Activated CD8-positive, alpha-beta memory T cell treated with anti-CD3 and anti-CD28 coated beads, Interleukin-2, amount 50 U/mL, for 48 hours (primary cell): Measurements from ENCODE around the gene ASPSCR1.
A peak's percentile ranks its signal among the peaks of the same experiment; 100 is the strongest.
"Not testable (repeated sequence)": the region's sequence is repeated elsewhere in the genome, so short reads cannot be mapped to it uniquely, and the experiment has no call there.

ENCODE experiments used
- DNase-seq: peaks from one replicate; pipeline ENCODE4 v3.0.0-alpha.2; 2020

Gene ASPSCR1

DNA sequence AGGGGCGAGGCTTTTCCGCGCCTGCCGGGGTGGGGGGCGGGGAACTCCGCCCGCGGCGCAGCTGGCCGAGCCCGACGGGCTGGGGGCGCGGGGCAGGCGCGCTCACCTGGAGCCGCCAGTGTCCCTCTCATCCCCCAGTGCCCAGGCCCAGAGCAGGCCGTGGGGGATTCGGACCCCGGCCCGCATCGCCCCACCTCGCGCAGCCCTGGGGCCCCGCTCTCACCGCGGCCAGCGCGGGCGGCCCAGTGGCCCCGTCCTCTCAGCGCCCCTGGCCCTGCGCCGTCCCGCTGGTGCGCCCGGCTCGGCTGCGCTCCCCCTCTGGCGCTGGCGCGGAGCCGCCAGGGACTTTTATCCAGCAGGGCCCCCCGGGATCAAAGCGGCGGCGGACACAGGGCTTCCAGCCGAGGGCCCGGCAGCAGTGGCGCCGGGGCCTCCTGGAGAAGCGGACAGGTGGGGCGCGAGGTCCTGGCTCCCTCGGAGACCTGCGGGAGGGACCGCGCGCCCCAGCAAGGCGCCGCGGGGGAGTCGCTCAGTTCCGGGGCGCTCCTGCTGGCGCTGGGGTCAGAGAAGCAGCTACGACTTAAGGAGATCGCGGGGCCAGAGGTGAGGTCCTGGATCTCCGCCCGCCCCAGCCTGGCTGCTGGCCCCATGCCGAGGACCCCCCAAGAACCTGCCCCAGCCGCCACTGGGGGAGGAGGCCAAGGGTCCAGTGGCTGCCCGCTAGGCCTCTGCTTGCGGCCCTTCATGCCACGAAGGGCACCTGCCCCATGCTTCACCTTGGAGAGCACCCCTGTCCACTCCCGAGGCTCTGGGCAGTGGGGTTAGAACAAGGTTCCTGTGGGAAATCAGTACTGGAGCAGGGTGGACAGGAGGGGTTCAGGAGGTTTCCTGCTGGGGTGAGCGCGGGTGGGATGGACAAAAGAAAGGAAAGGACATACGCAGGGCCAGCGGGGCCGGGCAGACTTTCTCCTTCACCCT lies 15.6 kb upstream of the ASPSCR1 start:
- DNase-seq, result no peak

DNA sequence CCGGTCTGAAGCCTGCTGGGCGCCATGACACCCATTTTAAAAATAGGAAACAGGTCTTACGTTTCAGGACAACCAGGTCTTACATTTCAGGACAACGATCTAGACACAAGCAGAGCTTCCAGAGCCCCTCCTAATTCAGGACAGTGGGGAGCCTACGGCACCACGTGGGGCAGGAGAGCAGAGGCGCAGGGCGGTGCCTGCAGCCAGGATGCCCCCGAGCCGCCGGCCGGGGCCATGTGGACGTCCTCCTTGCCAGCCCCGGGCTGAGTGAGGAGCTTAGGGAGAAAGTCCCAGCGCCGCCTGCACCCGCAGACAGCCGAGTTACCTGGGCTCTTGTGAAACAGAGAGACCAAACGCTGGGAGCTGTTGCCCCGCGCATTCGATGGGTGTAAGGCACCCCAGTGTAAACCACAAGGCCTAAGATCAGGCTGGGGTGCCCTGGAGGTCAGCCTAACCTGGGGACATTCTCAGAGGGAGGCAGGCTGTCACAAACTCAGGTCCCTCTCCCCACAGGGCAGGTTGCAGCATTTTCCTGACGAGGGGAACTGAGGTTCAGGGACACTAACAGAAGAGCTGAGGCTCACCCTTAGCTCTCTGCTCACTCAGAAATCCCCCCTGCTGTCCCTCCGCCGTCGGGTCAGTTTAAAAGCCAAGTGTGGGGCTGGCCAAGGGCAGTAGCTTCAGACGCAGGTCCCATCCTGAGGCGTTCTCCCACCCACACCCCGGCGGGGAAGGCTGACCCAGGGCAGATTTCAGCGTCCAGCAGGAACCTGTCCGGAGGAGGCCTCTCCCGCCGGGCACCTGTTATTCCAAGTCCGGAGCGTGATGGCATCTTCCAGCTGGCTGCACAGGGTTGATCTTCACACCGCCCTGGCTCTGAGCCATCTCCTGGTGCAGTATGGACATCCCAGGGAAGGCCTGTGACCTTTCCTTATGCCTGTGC lies 14.7 kb upstream of the ASPSCR1 start:
- no peak for DNase-seq

DNA sequence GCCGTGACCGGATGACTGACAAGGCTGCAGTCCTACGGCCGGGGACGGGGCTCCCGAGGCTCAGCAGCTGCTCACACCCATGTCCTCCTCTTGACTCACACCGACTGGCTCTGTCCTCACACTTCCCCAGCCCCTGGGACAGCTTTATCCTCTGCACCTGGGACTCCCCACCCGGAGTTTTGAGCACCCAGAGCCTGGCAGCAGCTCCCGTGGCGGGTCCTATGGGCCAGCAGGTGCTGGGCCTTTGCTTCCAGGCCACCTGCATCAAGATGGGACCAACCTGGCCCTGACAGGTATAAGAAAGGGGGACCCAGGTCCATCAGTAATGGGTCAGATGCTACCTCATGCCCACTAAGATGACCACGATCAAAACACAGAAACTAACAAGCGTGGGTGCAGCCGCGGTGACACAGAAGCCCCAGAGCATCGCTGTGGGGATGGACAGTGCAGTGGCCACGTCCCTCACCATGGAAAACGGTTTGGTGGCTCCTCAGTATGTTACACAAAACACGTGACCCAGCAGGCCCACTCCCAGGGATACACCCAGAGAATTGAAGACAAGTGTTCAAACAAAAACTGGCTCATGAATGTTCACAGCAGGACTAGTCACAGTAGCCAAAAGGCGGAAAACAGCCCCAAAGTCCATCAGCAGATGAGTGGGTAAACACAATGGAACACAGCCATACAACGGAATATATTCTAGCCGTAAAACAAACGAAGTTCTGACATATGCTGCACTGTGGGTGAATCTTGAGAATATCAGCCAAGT lies 13.2 kb upstream of the ASPSCR1 start:
- no peak for DNase-seq

DNA sequence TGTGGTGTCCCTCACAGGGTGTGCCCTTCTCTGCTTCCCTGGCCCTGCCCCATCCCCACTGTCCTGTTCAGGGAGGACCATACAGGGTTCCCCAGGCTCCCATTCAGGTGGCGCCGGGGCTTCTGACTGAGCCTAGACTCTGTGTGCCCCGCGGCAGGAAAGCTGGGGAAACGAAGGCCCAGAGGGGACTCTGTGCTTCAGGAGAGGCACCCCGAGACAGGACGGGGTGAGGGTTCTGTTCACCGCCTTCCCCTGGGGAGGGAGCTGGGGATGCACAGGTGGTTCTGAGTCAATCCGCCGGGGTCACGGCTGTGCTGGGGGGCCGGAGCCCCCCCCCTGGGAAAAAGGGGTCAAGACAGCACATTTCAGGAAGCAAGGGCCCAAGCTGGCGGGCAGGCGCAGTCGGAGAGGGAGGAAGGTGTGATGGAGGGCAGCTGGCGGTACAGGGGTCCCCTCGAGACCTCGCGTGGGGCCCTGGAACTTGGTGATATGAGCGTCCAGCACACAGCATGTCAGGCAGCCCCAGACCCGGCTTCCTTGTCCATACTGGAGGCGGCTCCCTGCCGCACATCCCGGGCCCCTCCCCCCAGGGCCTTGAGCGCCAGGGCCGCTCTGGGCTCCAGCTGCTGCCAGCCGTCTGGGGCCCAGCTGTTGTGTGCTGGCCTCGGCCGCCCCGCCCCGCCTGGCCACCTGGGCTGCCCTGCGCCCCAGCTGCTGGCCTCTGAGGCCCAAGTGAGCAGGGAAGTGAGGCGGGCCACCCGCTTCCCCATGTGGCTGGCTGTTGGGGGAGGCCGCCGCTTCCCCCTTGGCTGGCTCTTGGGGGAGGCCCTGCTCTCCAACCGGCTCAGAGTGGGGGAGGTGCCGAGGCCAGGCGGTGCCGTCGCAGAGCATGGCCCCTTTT lies 10.8 kb upstream of the ASPSCR1 start:
- no peak for DNase-seq

DNA sequence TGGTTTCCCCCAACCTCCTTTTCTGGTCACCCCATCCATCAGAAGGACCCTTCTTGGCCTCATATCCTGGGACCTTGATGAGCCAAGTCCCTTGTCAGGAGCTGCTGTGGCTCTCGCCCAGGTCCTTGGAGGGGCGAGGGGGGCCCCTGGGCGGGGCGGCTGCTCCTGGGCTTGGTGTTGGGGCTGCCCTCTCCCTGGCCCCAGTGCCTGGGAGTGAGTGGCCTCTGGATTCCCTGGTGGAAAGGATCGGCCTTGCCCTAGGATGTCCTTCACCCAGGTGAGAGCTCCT lies 10.2 kb upstream of the ASPSCR1 start:
- no peak for DNase-seq

DNA sequence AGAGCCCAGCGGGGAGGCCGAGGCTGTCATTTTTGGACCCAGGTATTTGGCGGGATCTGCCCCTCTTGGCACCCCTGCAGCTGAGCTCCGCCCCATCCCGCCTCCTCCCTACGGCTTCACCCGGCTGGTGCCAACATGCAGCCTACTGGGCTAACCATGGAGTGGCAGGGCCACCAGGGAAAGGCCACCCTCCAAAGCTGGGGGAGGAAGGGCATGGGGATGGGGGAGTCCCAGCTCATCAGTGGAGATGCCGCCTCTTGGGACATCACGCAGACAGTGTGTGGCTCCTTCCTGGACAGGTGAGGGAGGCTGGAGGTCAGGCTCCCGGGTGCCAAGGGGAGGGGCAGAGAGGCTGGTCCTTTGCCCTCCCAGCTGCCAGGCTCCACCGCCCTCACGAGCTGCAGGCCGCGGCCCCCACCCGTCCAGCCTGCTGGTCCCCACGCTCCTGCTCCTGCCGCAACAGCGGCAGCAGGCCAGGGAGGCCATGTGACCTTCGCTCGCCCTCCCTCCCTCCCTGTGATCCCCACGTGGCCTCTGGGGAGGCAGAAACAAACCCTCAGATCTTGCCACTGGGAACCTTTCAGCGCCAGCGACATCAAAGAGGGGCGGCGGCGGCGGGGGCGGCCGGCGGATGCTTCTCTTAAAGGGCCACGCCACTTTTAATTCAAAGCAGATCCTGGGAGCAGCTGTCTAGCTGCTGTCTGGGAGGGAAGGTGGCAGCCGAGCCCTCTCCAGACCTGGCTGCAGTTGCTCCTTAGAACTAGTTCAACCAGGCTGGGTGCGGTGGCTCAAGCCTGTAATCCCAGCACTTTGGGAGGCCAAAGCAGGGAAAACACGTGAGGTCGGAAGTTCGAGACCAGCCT lies 9.7 kb upstream of the ASPSCR1 start:
- peak; percentile 91 for DNase-seq

DNA sequence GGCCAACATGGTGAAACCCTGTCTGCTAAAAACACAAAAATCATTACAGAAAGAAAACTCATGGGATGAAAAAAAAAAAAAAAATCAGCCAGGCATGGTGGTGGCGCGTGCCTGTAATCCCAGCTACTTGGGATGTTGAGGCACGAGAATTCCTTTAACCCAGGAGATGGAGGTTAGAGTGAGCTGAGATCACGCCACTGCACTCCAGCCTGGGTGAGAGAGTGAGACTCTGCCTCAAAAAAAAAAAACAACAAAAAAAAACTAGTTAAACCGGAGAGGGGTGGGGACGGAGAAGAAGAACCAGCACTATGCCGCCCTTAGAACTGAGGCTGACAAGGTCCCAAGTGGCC lies 9.1 kb upstream of the ASPSCR1 start:
- no peak for DNase-seq

DNA sequence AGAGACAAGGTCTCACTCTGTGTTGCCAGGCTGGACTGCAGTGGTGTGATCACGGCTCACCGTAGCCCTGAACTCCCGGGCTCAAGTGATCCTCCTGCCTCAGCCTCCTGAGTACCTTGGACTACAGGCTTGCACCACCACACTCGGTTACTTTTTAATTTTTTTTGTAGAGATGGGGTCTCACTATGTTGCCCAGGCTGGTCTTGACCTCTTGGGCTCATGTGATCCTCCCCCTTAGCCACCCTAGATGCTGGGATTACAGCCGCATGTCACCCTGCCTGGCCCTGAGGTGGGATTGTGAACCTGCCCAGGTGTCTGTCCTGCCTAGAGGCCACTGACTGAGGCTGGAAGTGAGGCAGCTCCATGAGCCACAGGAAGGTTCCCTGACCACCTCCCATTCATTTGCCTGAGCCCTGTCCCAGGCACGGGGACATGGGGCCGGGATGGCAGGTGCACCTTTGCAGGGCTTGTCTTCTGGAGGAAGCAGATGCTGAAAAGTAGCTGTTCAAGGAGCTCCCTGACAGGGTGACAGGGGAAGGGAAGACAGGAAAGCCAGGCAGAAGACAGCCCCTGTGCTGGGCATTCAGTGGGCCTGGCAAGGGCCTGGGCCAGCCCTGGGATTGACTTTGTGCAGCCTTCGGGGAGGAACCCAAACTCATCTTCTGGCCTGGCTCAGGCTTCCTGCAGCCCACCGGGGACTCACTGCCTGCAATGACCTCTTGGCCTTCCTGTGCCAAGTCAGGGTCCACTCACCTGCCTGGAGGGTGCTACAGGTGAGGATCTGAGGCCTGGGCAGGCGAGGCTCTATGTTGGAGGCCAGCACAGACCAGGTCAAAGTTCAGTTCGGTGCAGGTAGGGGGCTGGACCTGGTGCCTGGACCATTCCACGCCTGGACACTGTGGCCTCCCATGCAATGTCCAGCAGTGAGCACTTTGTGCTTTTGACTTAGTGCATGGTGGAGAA lies 8.3 kb upstream of the ASPSCR1 start:
- DNase-seq, result no peak

DNA sequence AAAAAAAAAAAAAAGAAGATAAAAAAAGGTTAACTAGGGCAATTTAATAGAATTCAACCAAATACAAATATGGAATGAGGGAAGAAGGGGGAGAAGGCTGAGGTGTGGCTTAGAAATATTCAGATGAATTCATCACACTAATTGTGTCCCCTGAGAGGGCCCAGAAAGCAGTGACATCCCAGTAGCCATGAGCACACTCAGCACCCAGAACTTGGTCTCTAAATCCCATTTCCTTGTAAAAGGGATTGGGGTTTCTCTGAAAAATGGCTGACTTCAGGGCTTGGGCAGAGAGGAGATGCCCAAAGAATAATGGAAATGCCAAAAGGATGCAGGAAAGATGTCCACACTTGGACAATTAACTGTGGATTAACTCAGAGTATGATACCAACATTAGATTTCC lies 4.0 kb upstream of the ASPSCR1 start:
- DNase-seq, result no peak

DNA sequence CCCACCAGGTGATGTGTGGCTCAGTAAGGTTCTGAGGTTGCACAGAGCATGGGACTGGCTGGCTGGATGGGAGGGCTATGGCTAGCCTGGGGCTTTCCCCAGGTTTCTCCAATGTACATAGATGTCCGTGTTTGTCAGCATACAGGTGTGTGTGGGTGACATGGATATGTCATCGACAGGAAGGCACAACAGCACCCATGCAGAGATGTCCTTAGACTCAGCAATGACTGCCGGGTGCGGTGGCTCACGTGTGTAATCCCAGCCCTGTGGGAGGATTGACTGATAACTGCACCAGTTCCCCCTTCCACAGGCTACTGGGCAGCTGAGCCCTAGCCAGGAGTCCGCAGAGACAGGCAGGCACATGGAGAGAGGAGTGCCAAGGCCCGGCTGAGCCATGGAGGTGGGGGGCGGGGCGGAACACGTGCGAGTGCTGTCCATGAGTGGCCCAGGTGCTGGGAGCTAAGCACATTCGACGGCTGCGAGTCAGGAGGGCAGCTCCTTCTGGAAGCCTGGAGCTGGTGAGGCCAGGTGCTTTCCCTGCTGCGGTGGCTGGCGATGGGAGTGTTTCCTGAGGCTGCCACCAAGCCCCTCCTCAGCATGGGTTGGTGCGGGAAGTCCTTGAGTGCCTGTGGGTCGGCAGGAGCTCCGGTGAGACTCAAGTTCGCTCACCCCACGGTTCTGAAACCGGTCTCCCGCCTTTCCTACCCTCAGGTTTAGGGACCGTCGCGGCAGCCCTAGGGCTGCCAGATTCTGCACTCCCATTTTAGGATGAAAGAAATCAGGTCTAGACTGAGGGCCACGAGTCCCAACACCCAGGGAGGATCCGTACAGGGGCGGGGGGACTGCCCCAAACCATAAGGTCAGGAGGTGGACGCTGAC lies 858 bp upstream of the ASPSCR1 start:
- peak; percentile 73 for DNase-seq

DNA sequence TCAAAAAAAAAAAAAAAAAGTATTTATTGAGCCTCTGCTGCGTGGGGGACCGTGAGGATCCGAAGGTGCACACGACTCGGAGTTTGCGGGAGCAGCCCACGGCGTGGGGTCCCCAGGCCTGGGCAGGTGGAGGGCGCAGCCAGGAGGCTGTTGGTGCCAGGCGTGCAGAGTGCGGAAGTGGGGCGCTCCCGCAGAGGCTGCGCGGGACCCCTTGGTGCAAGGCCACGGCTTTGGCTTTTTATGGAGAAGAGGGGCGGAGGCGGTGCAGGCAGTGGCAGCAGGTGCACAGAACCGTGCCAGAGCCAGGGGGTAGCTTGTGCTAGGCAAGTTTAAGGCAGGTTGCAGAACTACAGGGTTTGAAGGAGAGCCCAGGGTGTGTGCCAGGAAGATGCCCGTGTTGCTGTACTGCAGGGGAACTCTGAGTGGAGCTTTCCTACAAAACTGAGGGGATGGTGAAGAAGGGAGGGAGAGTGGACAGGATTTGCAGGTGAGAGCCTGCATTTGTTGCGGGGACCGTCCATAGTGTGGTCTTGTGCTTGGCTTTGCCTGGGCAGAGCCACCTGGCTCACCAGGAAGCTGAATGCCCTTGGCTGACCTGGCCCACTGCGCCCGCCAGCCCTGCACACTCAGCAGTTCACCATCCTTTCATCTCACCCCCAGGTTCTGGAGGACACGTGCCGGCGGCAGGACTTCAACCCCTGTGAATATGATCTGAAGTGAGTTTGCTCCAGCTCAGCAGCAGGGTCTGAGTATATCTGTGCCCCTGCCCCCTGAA lies 1.3 kb downstream of the ASPSCR1 start:
- no peak for DNase-seq

DNA sequence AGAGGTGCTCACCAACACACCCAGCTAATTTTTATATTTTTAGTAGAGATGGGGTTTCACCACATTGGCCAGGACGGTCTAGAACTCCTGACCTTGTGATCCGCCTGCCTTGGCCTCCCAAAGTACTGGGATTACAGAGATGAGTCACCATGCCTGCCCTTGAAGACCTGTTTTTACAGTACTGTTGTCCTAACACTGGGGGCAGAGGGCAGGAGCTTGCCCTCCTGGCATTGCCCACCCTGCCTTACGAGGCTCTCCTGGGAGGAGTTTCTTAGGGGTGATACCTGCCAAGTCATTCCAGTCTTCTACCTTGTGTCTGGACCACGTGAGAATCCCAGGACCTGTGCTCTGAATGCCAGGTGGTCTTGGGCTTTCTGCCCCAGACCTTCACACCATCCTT lies 2.7 kb downstream of the ASPSCR1 start:
- DNase-seq, result no peak

DNA sequence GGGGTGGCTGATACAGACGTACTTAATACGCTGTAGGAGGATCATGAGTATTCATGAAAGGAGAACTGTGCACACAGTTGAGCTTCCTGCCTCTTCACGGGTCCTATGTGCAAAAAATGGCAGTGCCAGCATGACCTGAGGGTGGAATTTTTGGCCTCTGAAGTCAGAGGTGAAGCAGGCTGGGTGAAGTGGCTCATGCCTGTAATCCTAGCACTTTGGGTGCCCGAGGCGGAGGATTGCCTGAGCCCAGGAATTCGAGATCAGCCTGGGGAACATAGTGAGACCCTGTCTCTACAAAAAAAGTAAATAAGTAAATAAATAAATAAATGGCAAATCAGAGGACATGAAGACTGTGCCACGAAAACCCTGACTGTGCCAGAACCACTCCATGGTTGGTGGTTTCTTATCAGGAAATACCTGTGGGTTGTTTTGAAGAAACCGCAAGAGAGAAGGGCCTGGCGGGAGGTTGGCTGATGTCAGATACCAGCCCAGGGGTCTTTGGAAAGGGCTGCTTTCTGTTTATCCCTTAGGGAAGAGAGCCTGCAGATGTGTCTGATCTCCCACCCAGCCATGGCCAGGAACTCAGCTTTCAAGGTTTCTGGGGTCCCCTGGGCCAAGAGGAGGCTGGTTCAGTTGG lies 3.4 kb downstream of the ASPSCR1 start:
- DNase-seq, result no peak

DNA sequence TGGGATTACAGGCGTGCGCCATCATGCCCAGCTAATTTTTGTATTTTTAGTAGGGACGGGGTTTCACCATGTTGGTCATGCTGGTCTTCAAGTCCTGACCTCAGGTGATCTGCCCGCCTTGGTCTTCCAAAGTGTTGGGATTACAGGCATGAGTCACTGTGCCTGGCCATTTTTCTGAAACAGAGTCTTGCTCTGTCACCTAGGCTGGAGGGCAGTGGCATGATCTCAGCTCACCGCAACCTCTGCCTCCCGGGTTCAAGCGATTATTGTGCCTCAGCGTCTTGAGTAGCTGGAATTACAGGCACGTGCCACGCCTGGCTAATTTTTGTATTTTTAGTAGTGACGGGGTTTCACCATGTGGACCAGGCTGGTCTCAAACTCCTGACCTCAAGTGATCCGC lies 4.1 kb downstream of the ASPSCR1 start:
- DNase-seq, result not testable (repeated sequence)

DNA sequence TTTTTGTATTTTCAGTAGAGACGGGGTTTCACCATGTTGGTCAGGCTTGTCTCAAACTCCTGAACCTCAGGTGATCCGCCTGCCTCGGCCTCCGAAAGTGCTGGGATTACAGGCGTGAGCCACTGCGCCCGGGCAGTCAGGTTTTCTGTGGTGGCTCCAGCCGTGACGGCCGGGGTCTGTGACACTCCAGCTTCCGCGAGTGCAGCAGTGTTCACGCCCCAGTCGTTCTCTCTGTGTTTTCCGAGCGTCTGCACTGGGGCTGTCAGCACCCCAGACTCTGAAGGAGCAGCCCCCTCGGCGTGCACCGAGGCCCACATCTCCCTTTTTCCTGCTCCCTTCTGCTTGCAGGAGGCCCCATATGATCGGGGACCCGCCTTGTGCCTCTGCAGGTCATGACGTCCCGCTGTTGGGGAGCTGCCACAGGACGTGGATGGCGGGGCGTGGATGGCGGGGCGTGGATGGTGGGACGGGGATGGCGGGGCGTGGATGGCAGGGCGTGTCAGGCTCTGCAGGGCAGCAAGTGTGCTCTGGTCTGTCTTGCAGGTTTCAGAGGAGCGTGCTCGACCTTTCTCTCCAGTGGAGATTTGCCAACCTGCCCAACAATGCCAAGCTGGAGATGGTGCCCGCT lies 5.7 kb downstream of the ASPSCR1 start:
- DNase-seq, result no peak

DNA sequence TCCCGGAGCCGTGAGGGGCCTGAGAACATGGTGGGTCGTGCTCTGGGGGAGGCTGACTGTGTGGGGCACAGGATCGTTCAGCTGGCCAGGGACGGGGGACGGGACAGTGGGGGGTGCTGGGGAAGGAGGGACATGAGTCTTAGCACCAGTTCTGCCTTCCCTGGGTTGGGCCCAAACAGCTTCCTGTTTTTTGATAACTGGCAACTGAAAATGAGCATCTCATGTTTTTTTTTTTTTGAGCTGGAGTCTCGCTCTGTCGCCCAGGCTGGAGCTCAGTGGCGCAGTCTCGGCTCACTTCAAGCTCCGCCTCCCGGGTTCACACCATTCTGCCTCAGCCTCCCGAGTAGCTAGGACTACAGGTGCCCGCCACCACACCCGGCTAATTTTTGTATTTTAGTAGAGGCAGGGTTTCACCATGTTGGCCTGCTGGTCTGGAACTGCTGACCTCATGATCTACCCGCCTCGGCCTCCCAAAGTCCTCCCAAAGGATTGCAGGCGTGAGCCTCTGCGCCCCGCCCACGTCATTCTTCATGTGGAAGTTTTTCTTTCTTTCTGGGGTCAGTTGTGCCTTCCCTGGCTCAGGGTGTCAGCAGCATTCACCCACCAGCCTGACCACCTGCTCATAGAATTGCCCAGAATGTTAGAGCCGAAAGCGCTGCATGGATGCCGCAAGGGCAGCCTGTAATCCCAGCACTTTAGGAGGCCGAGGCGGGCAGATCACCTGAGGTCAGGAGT lies 6.4 kb downstream of the ASPSCR1 start:
- DNase-seq, result no peak
